Measurements from ENCODE around the gene KLRC3. TPM values are rescaled to one million over a fixed set of nuclear protein-coding genes. Genes with fewer than 3 reads are reported as not detected.

The KLRC3 gene
- total and polyA plus RNA-seq, 10 of the 15 experiments (the other 5 are each of a cell fraction or from before 2014, with no cell fraction given), result 0.09 to 0.22 (median 0.09) TPM; not detected in 7

GRCh38 chr12:10364815-10365622, 55.4 kb downstream of the KLRC3 start (continued):
- TF ChIP-seq ZBTB40 (IDR thresholded peaks at IDR 0.05; ENCODE audit: borderline replicate concordance), result 0 out of 2 replicates have a peak, but pooled peaks have one; percentile 33
- TF ChIP-seq CEBPB (IDR thresholded peaks at IDR 0.05; ENCODE audit: borderline replicate concordance in 1 of 2, low read depth in 2 of 2, low read length in 2 of 2), result no peak
- TF ChIP-seq FOXM1 (IDR thresholded peaks at IDR 0.05; ENCODE audit: low read depth, low read length), result 0 out of 2 replicates have a peak, but pooled peaks have one; percentile 8
- TF ChIP-seq, protein P1, sequence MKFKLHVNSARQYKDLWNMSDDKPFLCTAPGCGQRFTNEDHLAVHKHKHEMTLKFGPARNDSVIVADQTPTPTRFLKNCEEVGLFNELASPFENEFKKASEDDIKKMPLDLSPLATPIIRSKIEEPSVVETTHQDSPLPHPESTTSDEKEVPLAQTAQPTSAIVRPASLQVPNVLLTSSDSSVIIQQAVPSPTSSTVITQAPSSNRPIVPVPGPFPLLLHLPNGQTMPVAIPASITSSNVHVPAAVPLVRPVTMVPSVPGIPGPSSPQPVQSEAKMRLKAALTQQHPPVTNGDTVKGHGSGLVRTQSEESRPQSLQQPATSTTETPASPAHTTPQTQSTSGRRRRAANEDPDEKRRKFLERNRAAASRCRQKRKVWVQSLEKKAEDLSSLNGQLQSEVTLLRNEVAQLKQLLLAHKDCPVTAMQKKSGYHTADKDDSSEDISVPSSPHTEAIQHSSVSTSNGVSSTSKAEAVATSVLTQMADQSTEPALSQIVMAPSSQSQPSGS (IDR thresholded peaks at IDR 0.05; ENCODE audit: low read length), result 0 out of 2 replicates have a peak, but pooled peaks have one; percentile 25
- no peak for TF ChIP-seq NFXL1 (IDR thresholded peaks at IDR 0.05; ENCODE audit: borderline replicate concordance)
- no peak for TF ChIP-seq SIX5 (IDR thresholded peaks at IDR 0.05; ENCODE audit: low read depth, low read length, severe bottlenecking)
- peak; percentile 58; the same call in 1 of the 2 replicates for TF ChIP-seq NFIC (IDR thresholded peaks at IDR 0.05; ENCODE audit: low read depth, low read length)
- TF ChIP-seq TAF1 (IDR thresholded peaks at IDR 0.05; ENCODE audit: borderline replicate concordance, low read depth, low read length), result 0 out of 2 replicates have a peak, but pooled peaks have one; percentile 20
- TF ChIP-seq GABPA (IDR thresholded peaks at IDR 0.05; ENCODE audit: low read depth), result no peak
